NCI-H82 (cell line): ENCODE measurements around the gene STRIP1.

ENCODE experiments used
- DNase-seq: peaks from one replicate; lab custom pipeline; 2025; lab: John Stamatoyannopoulos, UW

Gene STRIP1

GRCh38 chr1:110094931-110095654, 60.7 kb downstream of the STRIP1 start:
- no peak for DNase-seq

GRCh38 chr1:110097507-110098221, 63.2 kb downstream of the STRIP1 start:
- DNase-seq: no peak

GRCh38 chr1:110098222-110099026, 64.0 kb downstream of the STRIP1 start:
- DNase-seq: no peak

- DNase-seq: no peak
These were observed 65.9 kb downstream of the STRIP1 start for GRCh38 chr1:110100335-110100734.

GRCh38 chr1:110102081-110102480, 67.7 kb downstream of the STRIP1 start:
- no peak for DNase-seq
